HepG2 (cell line): ENCODE results near the gene RCAN2. TPM values are rescaled to one million over a fixed set of nuclear protein-coding genes. Genes with fewer than 3 reads are reported as not detected.

Source experiments
- ATAC-seq: fragments of 200-7000 bp; cut with Tn5 transposase; 3 replicates; pipeline ENCODE4 v1.9.1; 2020; ENCODE audit warnings: mild to moderate bottlenecking, moderate library complexity
- BruUV-seq: library from RNA; stranded (reverse); fragments of 400-500 nt; replicated peaks from 2 replicates; lab custom pipeline; 2021; lab: Mats Ljungman, UMichigan
- CTCF ChIA-PET: fragments of 300-600 bp; formaldehyde crosslinking; extraction: SDS; loops from one replicate; lab custom pipeline; 2021; ENCODE audit warnings: low total read pairs, inconsistent platforms, low intra/inter-chr PET ratio; lab: Yijun Ruan, JAX
- POLR2A ChIA-PET: fragments of 350-600 bp; sonication (Branson Sonifier 250); formaldehyde crosslinking; loops from one replicate; lab custom pipeline; 2020; ENCODE audit warnings: antibody characterized with exemption, inconsistent platforms; lab: Yijun Ruan, JAX
- DNase-seq: peaks from one replicate; pipeline ENCODE4 v3.0.0-alpha.2; 2015; ENCODE audit warnings: low spot score
- FAIRE-seq: peaks from 3 replicates; lab custom pipeline; 2011; peaks lifted over from hg19 to GRCh38; lab: Jason Lieb, UNC
- H2AFZ ChIP-seq: one replicate; pipeline ENCODE4 v1.6.1; 2011; ENCODE audit warnings: low read length, inconsistent platforms
- H3K27ac ChIP-seq: fragments of 300-600 bp; 3 replicates; pipeline ENCODE4 v1.8.0; 2011; ENCODE audit warnings: mixed run types, mild to moderate bottlenecking, mixed read lengths, low read length, inconsistent platforms; ENCODE audit not compliant: insufficient read depth; ENCODE audit errors: extremely low read length
- H3K27me3 ChIP-seq, 2 experiments: fragments of 200-600 bp in 1 of 2; 2 replicates in 1 of 2; 3 replicates in 1 of 2; pipeline versions ENCODE4 v1.6.0 to v1.8.0; 2011; ENCODE audit warnings: low read length in 2 of 2, mild to moderate bottlenecking in 2 of 2, moderate library complexity in 2 of 2, inconsistent platforms in 1 of 2; ENCODE audit not compliant: insufficient read depth in 2 of 2, control insufficient read depth in 1 of 2
- H3K36me3 ChIP-seq, 2 experiments: fragments of 200-600 bp in 1 of 2; replicated peaks in 1 of 2; 2 replicates in 1 of 2; 3 replicates in 1 of 2; pipeline versions ENCODE4 v1.5.1 to v1.8.0; 2011; ENCODE audit warnings: low read length in 2 of 2, inconsistent platforms in 1 of 2; ENCODE audit not compliant: insufficient read depth in 2 of 2, control insufficient read depth in 1 of 2
- H3K4me1 ChIP-seq: 2 replicates; pipeline ENCODE4 v1.5.1; 2012; ENCODE audit warnings: low read length, inconsistent platforms; ENCODE audit not compliant: insufficient read depth
- H3K4me2 ChIP-seq: 2 replicates; pipeline ENCODE4 v1.6.0; 2011; ENCODE audit warnings: low read depth, low read length, inconsistent platforms
- H3K4me3 ChIP-seq, 3 experiments: fragments of 200-600 bp in 1 of 3; sonication (generic), shearing (Covaris generic) in 1 of 3; replicated peaks in 1 of 3; 2 replicates each; pipeline ENCODE4 v1.5.1; 2011 to 2016; ENCODE audit warnings: low read length in 3 of 3, inconsistent platforms in 2 of 3, low read depth in 2 of 3, mild to moderate bottlenecking in 2 of 3, control low read depth in 1 of 3, mixed read lengths in 1 of 3; ENCODE audit not compliant: insufficient read depth in 1 of 3
- H3K79me2 ChIP-seq: one replicate; pipeline ENCODE4 v1.6.1; 2011; ENCODE audit warnings: low read length, inconsistent platforms; ENCODE audit not compliant: insufficient read depth
- H3K9ac ChIP-seq: 2 replicates; pipeline ENCODE4 v1.6.0; 2011; ENCODE audit warnings: mild to moderate bottlenecking, low read depth, low read length, inconsistent platforms; ENCODE audit not compliant: insufficient read depth
- H3K9me3 ChIP-seq: 2 replicates; pipeline ENCODE4 v1.5.1; 2012; ENCODE audit warnings: mild to moderate bottlenecking, low read length
- H4K20me1 ChIP-seq: 2 replicates; pipeline ENCODE4 v1.6.0; 2011; ENCODE audit warnings: inconsistent platforms, mild to moderate bottlenecking, low read length, moderate library complexity; ENCODE audit not compliant: insufficient read depth
- DNMT3B ChIP-seq: conservative IDR thresholded peaks from 2 replicates; pipeline ENCODE4 v1.6.1; 2016; ENCODE audit warnings: missing biosample characterization, control low read depth
- FOXA1 ChIP-seq, 2 experiments: fragments of 450-650 bp in 1 of 2; sonication (generic) in 1 of 2; formaldehyde crosslinking in 1 of 2; IDR thresholded peaks; 2 replicates each; pipeline versions ENCODE4 v1.4.0 to v1.6.1; 2016 to 2020; ENCODE audit warnings: missing genetic modification reagents in 1 of 2
- FOXM1 ChIP-seq: sonication (generic); formaldehyde crosslinking; IDR thresholded peaks from 2 replicates; pipeline ENCODE4 v1.5.0; 2020; ENCODE audit warnings: missing genetic modification reagents
- HMGA1 ChIP-seq: sonication (generic); formaldehyde crosslinking; conservative IDR thresholded peaks from 2 replicates; pipeline ENCODE4 v1.4.0; 2020; ENCODE audit warnings: missing genetic modification reagents
- MEF2D ChIP-seq: sonication (generic); formaldehyde crosslinking; IDR thresholded peaks from 2 replicates; pipeline ENCODE4 v1.5.1; 2020; ENCODE audit warnings: mild to moderate bottlenecking, missing genetic modification reagents
- NR2F2 ChIP-seq: IDR thresholded peaks from 2 replicates; pipeline ENCODE4 v1.6.1; 2012; ENCODE audit warnings: low read depth, inconsistent platforms, borderline replicate concordance
- SATB2 ChIP-seq: sonication (generic); formaldehyde crosslinking; IDR thresholded peaks from 2 replicates; pipeline ENCODE4 v1.5.0; 2020; ENCODE audit warnings: missing genetic modification reagents
- SOX13 ChIP-seq, 3 experiments: fragments of 450-650 bp in 1 of 3; sonication (generic) in 1 of 3; formaldehyde crosslinking in 1 of 3; IDR thresholded peaks in 2 of 3; conservative IDR thresholded peaks in 1 of 3; 2 replicates each; pipeline versions ENCODE4 v1.5.0 to v1.6.1; 2016 to 2020; ENCODE audit warnings: antibody characterized with exemption in 1 of 3, mild to moderate bottlenecking in 1 of 3, missing compliant biosample characterization in 1 of 3, missing genetic modification reagents in 1 of 3, moderate library complexity in 1 of 3
- SP5 ChIP-seq: IDR thresholded peaks from 2 replicates; pipeline ENCODE4 v1.6.1; 2016; ENCODE audit warnings: low read depth, borderline replicate concordance
- SSRP1 ChIP-seq: IDR thresholded peaks from 2 replicates; pipeline ENCODE4 v1.6.1; 2016; ENCODE audit warnings: control low read depth
- ZBTB20 ChIP-seq: sonication (generic); formaldehyde crosslinking; IDR thresholded peaks from 2 replicates; pipeline ENCODE4 v1.8.1; 2023; ENCODE audit warnings: missing genetic modification reagents, low read depth, mild to moderate bottlenecking, borderline replicate concordance
- ZNF616 ChIP-seq: sonication (generic); formaldehyde crosslinking; IDR thresholded peaks from 2 replicates; pipeline ENCODE4 v1.5.0; 2020; ENCODE audit warnings: low read depth, mild to moderate bottlenecking, missing genetic modification reagents
- WGBS: methylation state at CpG from one replicate; pipeline ENCODE4 v1.1.6; 2017; ENCODE audit warnings: low lambda C conversion rate; 5-methylcytosine and 5-hydroxymethylcytosine counted together
- in situ Hi-C: cut with HindIII; loops from 2 replicates; pipeline ENCODE4 v1.10.0; 2017; ENCODE audit warnings: low pct_unique_long_range_greater_than_20kb; ENCODE audit not compliant: extremely low pct_ligation_motif_present
- intact Hi-C: fragments of 100-400 bp; cut with micrococcal nuclease; formaldehyde crosslinking; loops from one replicate; pipeline ENCODE4 v1.10.0; 2022; ENCODE audit not compliant: unreplicated experiment
- polyA plus RNA-seq, 8 experiments: library from polyadenylated mRNA; depleted of rRNA in 3 of 8; stranded (reverse) in 7 of 8; unstranded in 1 of 8; fragments of >200 nt; fragmentation: Illumina TruSeq in 4 of 8; extraction: Trizol in 4 of 8; gene quantifications; 2 replicates each; pipeline versions ENCODE4 v1.2.1 to v1.2.3, GENCODE V29; 2011 to 2016; ENCODE audit warnings: low read depth in 4 of 8, missing spikeins in 1 of 8, mixed read lengths in 1 of 8; ENCODE audit not compliant: insufficient read depth in 1 of 8
- total RNA-seq, 5 experiments: library from RNA; depleted of rRNA; stranded (reverse); fragments of >200 nt; fragmentation: Illumina TruSeq; extraction: Trizol; gene quantifications; 2 replicates each; pipeline ENCODE4 v1.2.3, GENCODE V29; 2016; ENCODE audit warnings: low read depth in 1 of 5
- TF ChIP-seq, protein P1 (sequence below): sonication (generic); formaldehyde crosslinking; IDR thresholded peaks from 2 replicates; pipeline ENCODE4 v1.4.0; 2020; ENCODE audit warnings: missing genetic modification reagents
- TF ChIP-seq, protein P2 (sequence below): conservative IDR thresholded peaks from 2 replicates; pipeline ENCODE4 v1.6.1; 2018; ENCODE audit warnings: missing genetic modification reagents
- TF ChIP-seq, protein P3 (sequence below): sonication (generic); formaldehyde crosslinking; IDR thresholded peaks from 2 replicates; pipeline ENCODE4 v1.4.0; 2020; ENCODE audit warnings: mild to moderate bottlenecking, missing genetic modification reagents

Gene RCAN2
- total and polyA plus RNA-seq, 2 of the 13 experiments (the other 11 are each of a cell fraction or from before 2014, with no cell fraction given) = not detected

DNA sequence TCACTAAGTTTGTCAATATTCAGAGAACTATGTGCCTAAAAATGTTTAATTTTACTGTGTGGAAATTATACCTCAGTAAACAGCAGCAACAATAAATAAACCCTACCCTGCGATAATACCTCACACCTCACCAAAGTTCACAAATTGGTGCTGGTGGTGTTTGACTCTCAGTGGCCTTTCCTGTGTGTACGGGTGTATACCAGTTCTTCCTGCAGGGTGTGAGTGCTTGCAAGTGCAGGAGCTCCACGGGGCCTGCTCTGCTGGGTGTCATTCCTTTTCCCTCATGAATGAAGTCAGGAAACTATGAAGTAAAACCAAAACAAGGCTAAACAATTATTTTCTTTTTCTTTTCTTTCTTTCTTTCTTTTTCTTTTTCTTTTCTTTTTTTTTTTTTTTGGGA lies 316.3 kb downstream of the RCAN2 start (continued):
- TF ChIP-seq NR2F2 (no peak), SATB2 (no peak), DNMT3B (no peak), ZBTB20 (CRISPR knock-in tag) (no peak)
- TF ChIP-seq, protein P1, sequence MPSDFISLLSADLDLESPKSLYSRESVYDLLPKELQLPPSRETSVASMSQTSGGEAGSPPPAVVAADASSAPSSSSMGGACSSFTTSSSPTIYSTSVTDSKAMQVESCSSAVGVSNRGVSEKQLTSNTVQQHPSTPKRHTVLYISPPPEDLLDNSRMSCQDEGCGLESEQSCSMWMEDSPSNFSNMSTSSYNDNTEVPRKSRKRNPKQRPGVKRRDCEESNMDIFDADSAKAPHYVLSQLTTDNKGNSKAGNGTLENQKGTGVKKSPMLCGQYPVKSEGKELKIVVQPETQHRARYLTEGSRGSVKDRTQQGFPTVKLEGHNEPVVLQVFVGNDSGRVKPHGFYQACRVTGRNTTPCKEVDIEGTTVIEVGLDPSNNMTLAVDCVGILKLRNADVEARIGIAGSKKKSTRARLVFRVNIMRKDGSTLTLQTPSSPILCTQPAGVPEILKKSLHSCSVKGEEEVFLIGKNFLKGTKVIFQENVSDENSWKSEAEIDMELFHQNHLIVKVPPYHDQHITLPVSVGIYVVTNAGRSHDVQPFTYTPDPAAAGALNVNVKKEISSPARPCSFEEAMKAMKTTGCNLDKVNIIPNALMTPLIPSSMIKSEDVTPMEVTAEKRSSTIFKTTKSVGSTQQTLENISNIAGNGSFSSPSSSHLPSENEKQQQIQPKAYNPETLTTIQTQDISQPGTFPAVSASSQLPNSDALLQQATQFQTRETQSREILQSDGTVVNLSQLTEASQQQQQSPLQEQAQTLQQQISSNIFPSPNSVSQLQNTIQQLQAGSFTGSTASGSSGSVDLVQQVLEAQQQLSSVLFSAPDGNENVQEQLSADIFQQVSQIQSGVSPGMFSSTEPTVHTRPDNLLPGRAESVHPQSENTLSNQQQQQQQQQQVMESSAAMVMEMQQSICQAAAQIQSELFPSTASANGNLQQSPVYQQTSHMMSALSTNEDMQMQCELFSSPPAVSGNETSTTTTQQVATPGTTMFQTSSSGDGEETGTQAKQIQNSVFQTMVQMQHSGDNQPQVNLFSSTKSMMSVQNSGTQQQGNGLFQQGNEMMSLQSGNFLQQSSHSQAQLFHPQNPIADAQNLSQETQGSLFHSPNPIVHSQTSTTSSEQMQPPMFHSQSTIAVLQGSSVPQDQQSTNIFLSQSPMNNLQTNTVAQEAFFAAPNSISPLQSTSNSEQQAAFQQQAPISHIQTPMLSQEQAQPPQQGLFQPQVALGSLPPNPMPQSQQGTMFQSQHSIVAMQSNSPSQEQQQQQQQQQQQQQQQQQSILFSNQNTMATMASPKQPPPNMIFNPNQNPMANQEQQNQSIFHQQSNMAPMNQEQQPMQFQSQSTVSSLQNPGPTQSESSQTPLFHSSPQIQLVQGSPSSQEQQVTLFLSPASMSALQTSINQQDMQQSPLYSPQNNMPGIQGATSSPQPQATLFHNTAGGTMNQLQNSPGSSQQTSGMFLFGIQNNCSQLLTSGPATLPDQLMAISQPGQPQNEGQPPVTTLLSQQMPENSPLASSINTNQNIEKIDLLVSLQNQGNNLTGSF (CRISPR knock-in tag) = no peak

DNA sequence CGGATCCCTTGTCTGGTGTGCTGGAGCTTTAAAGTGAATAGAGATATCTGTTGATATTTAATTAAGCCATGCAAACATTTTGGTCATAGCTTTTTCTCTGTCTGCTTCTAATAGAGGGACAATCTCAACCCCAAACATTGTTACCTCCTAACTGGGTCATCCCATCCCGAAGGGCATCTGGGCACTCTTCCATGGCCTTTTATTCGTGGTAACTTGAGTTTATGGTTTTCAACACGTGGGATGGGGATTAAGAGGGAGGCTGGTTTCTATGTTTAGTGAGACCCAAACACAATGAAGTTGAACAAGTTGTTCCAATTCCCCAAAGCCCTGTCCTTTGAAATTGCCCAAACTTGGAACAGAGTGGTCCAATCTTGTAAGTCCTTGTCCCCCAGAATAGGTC lies 319.1 kb downstream of the RCAN2 start:
- H2AFZ ChIP-seq = no peak overlapping the region
- ChIA-PET CTCF (no interaction called here), POLR2A (no interaction called here)
- H3K4me3 ChIP-seq = no peak overlapping the region
- ATAC-seq (no peak), FAIRE-seq (no peak), DNase-seq (no peak)
- H3K9ac ChIP-seq = no peak overlapping the region
- peaks cover 0 to 14% of the 10 kb centered on the region in 2 experiments; a peak in 2 of 5 replicates for H3K27me3 ChIP-seq
- WGBS = 7% methylated on average over 4 of the region's 4 CpGs
- no peak overlapping the region for H3K27ac ChIP-seq
- no TSS peak for BruUV-seq
- H3K79me2 ChIP-seq = no peaks in the 10 kb centered on the region
- H3K4me2 ChIP-seq = no peak overlapping the region
- H3K36me3 ChIP-seq = no peaks in the 10 kb centered on the region
- intact Hi-C loops (no loop called here), in situ Hi-C loops (no loop called here)
- no peaks in the 10 kb centered on the region for H4K20me1 ChIP-seq
- H3K4me1 ChIP-seq = no peaks in the 10 kb centered on the region
- TF ChIP-seq SP5 (no peak), FOXA1 (IDR thresholded peaks at IDR 0.05) (no peak), FOXA1 (CRISPR knock-in tag; IDR thresholded peaks at IDR 0.05) (no peak), SOX13 (IDR thresholded peaks at IDR 0.05) (no peak), SOX13 (CRISPR knock-in tag; conservative IDR thresholded peaks at IDR 0.05 in 1 of 2, IDR thresholded peaks at IDR 0.05 in 1 of 2) (no peak), FOXM1 (CRISPR knock-in tag) (no peak), MEF2D (CRISPR knock-in tag) (no peak), HMGA1 (CRISPR knock-in tag) (no peak), SSRP1 (CRISPR knock-in tag) (no peak), ZNF616 (no peak)
- TF ChIP-seq, protein P2, sequence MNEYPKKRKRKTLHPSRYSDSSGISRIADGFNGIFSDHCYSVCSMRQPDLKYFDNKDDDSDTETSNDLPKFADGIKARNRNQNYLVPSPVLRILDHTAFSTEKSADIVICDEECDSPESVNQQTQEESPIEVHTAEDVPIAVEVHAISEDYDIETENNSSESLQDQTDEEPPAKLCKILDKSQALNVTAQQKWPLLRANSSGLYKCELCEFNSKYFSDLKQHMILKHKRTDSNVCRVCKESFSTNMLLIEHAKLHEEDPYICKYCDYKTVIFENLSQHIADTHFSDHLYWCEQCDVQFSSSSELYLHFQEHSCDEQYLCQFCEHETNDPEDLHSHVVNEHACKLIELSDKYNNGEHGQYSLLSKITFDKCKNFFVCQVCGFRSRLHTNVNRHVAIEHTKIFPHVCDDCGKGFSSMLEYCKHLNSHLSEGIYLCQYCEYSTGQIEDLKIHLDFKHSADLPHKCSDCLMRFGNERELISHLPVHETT (CRISPR knock-in tag) = no peak
- TF ChIP-seq, protein P3, sequence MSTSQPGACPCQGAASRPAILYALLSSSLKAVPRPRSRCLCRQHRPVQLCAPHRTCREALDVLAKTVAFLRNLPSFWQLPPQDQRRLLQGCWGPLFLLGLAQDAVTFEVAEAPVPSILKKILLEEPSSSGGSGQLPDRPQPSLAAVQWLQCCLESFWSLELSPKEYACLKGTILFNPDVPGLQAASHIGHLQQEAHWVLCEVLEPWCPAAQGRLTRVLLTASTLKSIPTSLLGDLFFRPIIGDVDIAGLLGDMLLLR (CRISPR knock-in tag) = no peak
- no peaks in the 10 kb centered on the region for H3K9me3 ChIP-seq
